GM21717 (cell line): ENCODE results near the gene LFNG.

ENCODE experiments used
- ATAC-seq: cut with Tn5 transposase; IDR thresholded peaks from one replicate; pipeline ENCODE4 v1.9.1; 2021; ENCODE audit warnings: mild to moderate bottlenecking, moderate library complexity; ENCODE audit not compliant: unreplicated experiment

LFNG gene

GRCh38 chr7:2566890-2567678 is 47.5 kb downstream of the LFNG start:
- ATAC-seq: peak; percentile 63

- ATAC-seq: no peak
These were observed 48.2 kb downstream of the LFNG start for GRCh38 chr7:2567679-2568278.

DNA sequence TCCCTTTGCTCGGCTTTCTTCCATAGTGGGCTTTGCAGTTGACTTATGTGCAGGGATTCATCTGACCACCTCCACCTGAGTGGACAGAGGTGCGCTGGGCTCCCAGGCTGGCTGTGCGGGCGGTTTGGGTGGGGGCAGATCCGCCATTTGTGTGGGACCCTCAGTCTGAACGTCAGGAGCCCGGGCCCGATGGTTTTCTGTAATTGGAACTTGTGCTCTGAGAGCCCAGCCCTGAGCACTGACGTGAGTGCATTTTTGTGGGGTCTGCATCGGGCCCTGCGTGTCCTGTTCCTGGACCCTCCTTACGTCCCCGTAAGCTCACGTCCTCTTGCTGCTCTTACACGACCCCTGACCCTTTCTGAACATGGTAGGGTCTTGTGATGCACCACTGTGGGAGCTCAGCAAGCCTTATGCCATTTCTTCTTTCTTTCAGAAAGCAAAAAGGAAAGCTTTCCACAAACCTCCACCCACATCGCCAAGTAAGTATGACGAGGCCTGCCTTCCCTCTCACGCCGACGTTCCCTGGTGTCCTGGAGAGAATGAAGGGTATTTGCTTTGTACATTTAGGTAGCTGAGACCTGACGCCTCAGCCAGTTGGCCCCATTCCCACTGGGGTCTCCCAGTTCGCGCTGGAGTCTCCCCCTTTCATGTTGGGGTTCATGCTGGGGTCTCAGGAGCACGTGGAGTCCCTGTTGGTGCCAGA is 49.1 kb downstream of the LFNG start:
- no peak for ATAC-seq

- no peak for ATAC-seq
These were observed 49.8 kb downstream of the LFNG start for GRCh38 chr7:2569421-2569820.

GRCh38 chr7:2570021-2570420 is 50.4 kb downstream of the LFNG start:
- ATAC-seq: no peak

- no peak for ATAC-seq
These were observed 51.8 kb downstream of the LFNG start for GRCh38 chr7:2571409-2571808.

DNA sequence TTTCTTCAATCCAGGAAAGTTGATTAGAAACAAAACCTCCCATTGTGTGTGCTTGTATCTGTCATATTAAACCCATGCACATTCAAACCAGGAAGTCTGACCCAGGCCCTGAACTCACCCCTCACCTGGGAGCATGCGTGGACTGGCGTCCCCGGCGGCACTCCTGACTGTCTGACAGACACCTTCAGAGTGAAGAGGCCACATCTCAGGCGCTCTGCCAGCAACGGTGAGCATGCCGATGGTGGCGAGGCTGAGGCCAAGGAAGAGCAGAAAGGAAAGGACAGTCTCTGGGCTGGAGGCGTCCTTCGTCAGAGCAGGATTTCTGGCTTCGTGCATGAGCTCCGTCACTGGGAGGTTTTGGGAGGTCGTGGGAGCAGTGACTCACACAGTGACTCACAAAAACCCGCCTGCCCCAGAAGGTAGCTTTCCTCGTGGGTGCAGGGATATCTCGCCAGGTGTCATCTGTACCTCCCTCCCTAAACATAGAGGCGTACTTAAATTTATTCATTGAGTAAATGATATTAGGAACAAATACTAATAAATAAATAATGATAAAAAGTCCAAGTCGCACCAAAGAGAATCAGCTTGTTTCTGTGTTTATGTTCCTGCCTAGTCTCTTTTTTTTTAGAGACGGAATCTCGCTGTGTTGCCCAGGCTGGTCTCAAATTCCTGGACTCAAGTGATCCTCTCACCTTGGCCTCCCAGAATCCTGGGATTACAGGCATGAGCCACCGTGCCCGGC is 52.7 kb downstream of the LFNG start:
- ATAC-seq: no peak

DNA sequence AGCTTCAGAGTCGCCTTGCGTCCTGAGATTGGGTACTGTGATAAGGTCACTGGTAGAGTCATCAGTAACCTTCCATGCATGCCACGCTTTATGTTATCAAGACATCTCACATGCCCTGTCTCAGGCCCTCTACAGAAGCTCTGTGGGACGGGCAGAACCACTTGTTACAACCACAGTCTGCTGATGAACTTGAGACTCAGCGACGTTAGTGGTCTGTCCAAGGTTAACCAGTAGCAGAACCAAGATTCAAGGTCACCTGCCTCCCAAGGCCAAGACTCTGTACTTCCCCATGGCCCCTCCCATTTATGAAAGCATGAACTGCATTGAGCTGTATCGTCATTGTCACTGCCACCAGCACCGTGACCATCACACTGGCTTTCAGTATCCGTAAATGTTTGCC is 54.2 kb downstream of the LFNG start:
- ATAC-seq: no peak

GRCh38 chr7:2575046-2575732 is 55.6 kb downstream of the LFNG start:
- ATAC-seq: no peak

GRCh38 chr7:2575733-2576340 is 56.3 kb downstream of the LFNG start:
- ATAC-seq: no peak

GRCh38 chr7:2576742-2577491 is 57.3 kb downstream of the LFNG start:
- no peak for ATAC-seq
